ENCODE data around the gene KIF14.

DNA sequence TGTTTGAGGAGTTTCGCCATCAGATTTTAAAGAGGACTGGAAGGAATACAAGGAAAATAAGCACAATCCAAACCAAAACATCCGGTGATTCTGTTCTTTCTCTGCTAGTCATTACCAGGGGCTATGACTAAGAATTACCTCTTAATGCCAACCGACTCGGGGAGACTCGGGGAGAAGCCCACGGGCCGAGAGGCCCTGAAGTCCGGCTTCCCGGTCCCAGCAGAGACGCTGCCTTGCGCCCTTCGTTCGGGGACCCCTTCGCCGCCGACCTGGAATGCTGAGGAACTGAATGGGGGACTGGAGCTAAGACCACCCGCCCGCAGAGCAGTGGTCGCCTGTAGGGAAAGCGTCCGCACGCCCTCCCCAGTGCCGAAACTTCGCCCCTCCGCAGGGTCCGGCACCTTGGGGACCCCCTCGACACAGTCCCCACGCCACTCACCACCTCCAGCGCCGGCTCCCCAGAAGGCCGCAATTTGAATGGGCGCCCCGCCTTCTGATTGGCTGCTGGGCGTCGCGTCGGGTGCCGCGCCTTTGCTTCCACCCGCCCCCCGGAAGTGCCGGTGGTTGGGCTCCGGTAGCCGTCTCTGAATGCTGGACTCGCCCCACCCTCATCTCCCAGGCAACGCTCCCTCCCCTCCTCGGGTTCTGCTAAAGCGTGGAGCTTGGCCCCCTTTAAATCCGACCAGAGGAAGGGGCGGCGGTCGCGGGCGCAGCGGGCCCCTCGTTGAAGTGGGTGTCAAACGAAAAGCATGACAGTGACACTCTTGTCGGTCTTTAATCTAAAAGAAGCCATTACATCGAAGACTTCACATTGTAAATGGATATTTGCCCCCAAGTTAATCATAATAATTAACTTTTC, at the start of gene KIF14:
- TF ChIP-seq CTCF (IDR thresholded peaks at IDR 0.05) (no peak), POLR2A (IDR thresholded peaks at IDR 0.05) (no peak)
